Measurements from ENCODE around the gene TMPRSS12.
A peak's percentile ranks its signal among the peaks of the same experiment; 100 is the strongest.
"Not testable (repeated sequence)": the region's sequence is repeated elsewhere in the genome, so short reads cannot be mapped to it uniquely, and the experiment has no call there.

Gene TMPRSS12

GRCh38 chr12:50842637-50843493 is at the start of gene TMPRSS12:
TSS of gene TMPRSS12 (plus strand) at chr12:50842926. CDS start at chr12:50842965, 39 bp downstream.
- peak; percentile 48 for DNase-seq (ENCODE audit: low read depth)
- H3K4me3 ChIP-seq (ENCODE audit: low read depth, low read length): peak within 1 kb of the TSS; percentile 50
- TF ChIP-seq, protein P1, sequence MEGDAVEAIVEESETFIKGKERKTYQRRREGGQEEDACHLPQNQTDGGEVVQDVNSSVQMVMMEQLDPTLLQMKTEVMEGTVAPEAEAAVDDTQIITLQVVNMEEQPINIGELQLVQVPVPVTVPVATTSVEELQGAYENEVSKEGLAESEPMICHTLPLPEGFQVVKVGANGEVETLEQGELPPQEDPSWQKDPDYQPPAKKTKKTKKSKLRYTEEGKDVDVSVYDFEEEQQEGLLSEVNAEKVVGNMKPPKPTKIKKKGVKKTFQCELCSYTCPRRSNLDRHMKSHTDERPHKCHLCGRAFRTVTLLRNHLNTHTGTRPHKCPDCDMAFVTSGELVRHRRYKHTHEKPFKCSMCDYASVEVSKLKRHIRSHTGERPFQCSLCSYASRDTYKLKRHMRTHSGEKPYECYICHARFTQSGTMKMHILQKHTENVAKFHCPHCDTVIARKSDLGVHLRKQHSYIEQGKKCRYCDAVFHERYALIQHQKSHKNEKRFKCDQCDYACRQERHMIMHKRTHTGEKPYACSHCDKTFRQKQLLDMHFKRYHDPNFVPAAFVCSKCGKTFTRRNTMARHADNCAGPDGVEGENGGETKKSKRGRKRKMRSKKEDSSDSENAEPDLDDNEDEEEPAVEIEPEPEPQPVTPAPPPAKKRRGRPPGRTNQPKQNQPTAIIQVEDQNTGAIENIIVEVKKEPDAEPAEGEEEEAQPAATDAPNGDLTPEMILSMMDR (conservative IDR thresholded peaks at IDR 0.05; ENCODE audit: low read depth, low read length): peak; percentile 44

GRCh38 chr12:50799908-50800307 is 42.8 kb upstream of the TMPRSS12 start:
- no peak overlapping the region for H3K4me3 ChIP-seq (ENCODE audit: low read depth, low read length)
- peak; percentile 23 for DNase-seq (ENCODE audit: low read depth)
- TF ChIP-seq, protein P1 (conservative IDR thresholded peaks at IDR 0.05; ENCODE audit: low read depth, low read length): no peak

DNA sequence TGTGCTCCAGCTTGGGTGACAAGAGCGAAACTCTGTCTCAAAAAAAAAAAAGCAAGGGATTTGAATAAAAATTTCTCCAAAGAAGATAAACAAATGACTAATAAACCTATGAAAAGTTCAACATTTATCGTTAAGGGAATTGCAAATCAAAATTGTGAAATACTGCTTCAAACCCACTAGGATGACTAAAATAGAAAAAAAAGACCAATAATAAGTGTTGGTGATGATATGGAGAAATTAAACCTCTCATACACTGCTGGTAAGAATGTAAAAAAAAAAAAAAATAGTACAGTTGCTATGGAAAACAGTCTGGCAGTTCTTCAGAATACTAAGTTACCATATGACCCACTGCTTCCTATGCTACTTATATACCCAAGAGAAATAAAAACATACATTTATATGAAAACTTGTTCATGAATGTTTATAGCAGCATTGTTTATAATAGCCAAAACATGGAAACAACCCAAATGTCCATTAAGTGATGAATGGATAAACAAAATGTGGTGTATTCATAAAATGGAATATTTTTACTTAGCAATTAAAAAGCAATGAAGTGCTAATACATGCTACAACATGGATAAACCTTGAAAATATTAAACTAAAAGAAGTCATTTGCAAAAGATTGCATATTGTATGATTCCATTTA is 39.4 kb upstream of the TMPRSS12 start:
- DNase-seq (ENCODE audit: low read depth): no peak
- TF ChIP-seq, protein P1 (conservative IDR thresholded peaks at IDR 0.05; ENCODE audit: low read depth, low read length): no peak
- no peak overlapping the region for H3K4me3 ChIP-seq (ENCODE audit: low read depth, low read length)

DNA sequence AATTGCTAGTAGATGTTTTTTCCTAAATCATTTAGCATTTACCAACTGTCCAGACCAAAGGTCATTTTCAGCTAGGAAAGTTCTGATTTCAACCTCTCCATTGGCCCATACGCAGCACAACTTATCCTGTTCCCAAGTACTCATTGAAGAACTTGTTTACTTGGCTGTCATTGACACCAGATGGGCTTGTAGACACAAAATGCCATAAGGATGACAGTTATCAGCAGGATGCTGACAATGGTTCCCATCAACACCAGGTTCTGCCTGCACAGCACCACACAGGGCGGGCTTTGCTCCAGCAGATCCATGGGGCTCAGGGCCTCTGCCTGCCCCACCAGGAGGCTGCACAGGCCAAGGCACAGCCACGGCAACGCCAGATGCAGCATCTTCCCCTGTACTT is 36.5 kb upstream of the TMPRSS12 start:
- TF ChIP-seq, protein P1 (conservative IDR thresholded peaks at IDR 0.05; ENCODE audit: low read depth, low read length): no peak
- peak; percentile 9 for DNase-seq (ENCODE audit: low read depth)
- H3K4me3 ChIP-seq (ENCODE audit: low read depth, low read length): no peak overlapping the region

GRCh38 chr12:50809131-50809530 is 33.6 kb upstream of the TMPRSS12 start:
- DNase-seq (ENCODE audit: low read depth); H3K4me3 ChIP-seq (ENCODE audit: low read depth, low read length): not testable (repeated sequence)

- H3K4me3 ChIP-seq (ENCODE audit: low read depth, low read length); DNase-seq (ENCODE audit: low read depth): not testable (repeated sequence)
Measured at GRCh38 chr12:50814921-50815320, 27.8 kb upstream of the TMPRSS12 start.

GRCh38 chr12:50820177-50820576 is 22.5 kb upstream of the TMPRSS12 start:
- DNase-seq (ENCODE audit: low read depth): no peak
- no peak overlapping the region for H3K4me3 ChIP-seq (ENCODE audit: low read depth, low read length)
- TF ChIP-seq, protein P1 (conservative IDR thresholded peaks at IDR 0.05; ENCODE audit: low read depth, low read length): no peak

GRCh38 chr12:50822082-50822481 is 20.6 kb upstream of the TMPRSS12 start:
- TF ChIP-seq, protein P1 (conservative IDR thresholded peaks at IDR 0.05; ENCODE audit: low read depth, low read length): no peak

DNA sequence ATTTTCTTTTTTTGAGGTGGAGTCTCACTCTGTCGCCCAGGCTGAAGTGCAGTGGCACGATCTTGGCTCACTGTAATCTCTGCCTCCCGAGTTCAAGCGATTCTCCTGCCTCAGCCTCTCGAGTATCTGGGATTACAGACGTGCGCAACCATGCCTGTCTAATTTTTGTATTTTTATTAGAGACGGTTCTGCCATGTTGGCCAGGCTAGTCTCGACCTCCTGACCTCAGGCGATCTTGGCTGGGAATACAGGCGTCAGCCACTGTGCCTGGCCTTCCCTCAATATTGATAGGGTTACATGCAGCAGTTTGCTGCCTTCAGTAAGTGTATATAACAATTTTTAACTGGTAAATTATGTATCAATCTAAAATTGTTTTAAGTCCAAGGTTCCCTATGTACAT is 19.0 kb upstream of the TMPRSS12 start:
- not testable (repeated sequence) for DNase-seq (ENCODE audit: low read depth); H3K4me3 ChIP-seq (ENCODE audit: low read depth, low read length)

More at GRCh38 chr12:50822082-50822481, 20.6 kb upstream of the TMPRSS12 start:
- DNase-seq (ENCODE audit: low read depth): no peak
- H3K4me3 ChIP-seq (ENCODE audit: low read depth, low read length): no peak overlapping the region
